HG02870 (cell line): ENCODE data around the gene FCHSD2.
"Not testable (repeated sequence)": the region's sequence is repeated elsewhere in the genome, so short reads cannot be mapped to it uniquely, and the experiment has no call there.

Source experiments
- ATAC-seq: cut with Tn5 transposase; IDR thresholded peaks from one replicate; pipeline ENCODE4 v1.9.1; 2021; ENCODE audit warnings: mild to moderate bottlenecking, moderate library complexity; ENCODE audit not compliant: unreplicated experiment

Gene FCHSD2

GRCh38 chr11:72896431-72896830 lies 245.7 kb downstream of the FCHSD2 start:
- no peak for ATAC-seq

DNA sequence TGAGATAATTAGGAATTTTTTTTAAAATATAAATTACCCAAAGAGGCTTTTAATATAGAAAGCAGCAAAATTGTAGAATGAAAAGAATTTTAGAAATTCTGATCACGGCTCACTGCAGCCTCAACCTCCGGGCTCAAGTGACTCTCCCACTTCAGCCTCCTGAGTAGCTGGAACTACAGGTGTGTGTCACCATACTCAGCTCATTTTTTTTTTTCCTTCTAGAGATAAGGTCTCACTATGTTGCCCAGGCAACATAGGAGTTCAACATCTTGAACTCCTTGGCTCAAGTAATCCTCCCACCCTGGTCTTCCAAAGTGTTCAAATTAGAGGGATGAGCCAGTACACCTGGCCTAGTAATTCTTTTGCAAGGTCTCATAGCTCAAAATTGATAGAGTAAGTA lies 251.2 kb downstream of the FCHSD2 start:
- no peak for ATAC-seq

DNA sequence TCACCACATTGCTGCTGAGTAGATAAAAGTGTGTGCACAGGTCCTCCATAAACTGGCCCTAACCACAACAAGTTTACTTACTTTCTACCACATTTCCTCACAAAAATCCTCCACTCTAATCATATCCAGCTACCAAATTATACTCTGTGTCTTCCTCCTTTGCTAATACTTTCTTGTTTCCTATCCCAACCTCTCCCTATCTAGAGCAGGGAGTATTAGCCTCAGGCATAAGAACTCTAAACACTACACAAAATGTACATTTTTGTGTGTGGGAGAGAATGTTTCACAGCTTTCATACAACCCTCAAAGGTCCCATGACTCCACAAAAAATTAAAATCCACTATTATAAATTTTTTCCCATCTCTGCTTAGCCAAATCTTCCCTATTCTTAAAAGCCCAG lies 255.5 kb downstream of the FCHSD2 start:
- ATAC-seq: no peak

GRCh38 chr11:72885749-72886609 lies 256.1 kb downstream of the FCHSD2 start:
- ATAC-seq: no peak

DNA sequence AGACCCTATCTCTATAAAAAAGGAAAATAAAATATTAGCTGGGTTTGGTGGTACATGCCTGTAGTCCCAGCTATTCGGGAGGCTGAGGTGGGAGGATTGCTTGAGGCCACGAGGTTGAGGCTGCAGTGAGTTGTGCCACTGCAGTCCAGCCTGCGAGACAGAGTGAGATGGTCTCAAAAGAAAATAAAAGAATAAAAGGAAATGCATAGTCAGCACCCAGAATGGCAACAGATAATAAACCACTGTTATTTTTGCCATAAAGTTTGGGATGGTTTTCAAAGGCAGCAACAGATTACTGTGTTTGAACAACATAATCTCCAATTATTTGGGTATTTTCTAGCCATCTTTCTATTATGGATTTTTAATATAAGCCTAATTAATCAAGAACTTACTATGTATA lies 266.0 kb downstream of the FCHSD2 start:
- ATAC-seq: no peak

DNA sequence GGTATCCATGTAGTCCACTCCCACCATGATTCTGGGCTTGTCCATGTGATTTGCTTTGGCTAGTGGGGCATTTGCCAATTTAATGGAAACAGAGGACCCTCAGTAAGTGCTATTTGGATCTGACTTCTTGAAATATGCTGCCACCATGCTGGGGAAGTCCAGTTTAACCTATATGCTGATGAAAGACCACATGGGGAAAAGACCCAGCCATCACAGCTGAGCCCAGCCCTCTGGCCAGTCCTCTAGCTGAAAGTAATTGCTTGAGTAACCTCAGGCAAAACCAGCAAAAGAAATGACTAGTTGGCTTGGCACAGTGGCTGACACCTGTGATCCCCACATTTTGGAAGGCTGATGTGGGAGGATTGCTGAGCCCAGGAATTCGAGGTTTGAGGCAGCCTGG lies 266.4 kb downstream of the FCHSD2 start:
- no peak for ATAC-seq

DNA sequence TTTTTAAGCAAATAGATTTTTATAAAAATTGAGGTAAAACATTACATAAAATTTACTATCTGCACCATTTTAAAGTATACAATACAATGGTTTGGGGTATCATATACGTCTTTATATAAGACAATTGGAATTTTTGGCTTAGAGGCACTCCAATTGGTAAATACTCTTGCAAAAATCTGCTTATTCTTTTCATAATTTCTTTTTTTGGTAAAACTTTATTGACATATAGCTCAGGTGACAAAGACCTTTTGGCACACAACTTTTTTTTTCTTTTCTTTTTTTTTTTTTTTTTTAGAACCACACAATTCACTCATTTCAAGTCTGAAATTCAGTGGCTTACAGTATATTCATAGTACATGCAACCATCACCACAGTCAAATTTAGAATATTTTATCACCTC lies 270.1 kb downstream of the FCHSD2 start:
- ATAC-seq: no peak

GRCh38 chr11:72871119-72871518 lies 271.0 kb downstream of the FCHSD2 start:
- no peak for ATAC-seq

GRCh38 chr11:72869831-72870230 lies 272.3 kb downstream of the FCHSD2 start:
- ATAC-seq: no peak

DNA sequence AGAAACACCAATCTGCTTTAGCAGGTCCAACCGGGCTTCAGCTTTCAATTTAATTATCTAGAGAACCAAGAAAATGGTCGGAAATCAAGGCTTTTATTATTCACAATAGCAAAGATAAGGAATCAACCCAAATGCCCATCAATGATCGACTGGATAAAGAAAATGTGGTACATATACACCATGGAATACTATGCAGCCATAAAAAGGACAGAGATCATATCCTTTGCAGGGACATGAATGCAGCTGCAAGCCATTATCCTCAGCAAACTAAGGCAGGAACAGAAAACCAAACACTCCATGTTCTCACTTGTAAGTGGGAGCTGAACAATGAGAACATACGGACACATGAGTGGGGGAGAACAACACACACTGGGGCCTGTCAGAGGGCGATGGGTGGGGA lies 274.1 kb downstream of the FCHSD2 start:
- ATAC-seq: no peak

DNA sequence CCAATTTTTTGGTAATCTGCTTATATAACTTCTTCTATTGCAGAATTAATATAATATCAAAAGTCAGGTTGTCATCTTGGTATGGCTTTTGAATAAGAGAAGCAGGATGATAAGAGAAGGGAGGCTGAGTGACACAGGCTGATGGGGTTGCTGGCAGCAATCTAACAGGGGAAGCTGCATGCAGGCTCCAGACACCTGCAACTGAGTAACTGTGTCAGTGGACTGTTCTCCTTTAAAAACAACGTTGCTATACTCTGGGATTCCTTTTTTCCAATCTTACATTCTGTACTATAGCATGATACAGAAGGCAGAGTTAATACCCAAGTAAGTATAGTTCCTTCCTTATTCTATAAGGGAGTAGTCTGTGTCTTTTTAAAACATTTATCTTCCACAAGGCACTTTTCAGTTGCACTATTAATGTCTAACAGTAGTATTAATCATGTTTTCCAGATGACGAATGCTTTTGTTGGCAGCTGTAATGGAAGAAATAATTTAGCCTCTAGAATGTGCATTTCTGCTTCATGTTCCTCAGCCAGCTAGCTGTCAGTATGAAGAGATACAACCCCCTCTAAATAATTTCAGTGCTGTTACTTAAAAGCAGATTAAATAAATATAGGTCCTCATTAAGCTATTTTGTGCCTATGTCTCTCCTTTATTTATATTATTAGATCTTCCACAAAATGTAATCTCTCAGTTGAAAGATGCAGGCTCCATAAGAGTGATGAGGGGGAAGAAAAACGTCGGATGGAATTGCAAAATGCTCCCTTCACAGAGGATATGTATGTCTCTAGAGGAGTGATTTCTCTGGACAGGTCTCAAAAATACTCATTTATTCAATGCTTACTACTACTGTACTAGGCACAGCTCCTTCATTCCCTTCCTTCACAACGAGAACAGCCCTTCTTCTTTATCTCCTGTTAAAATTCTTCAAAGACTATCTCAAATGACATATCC lies 277.1 kb downstream of the FCHSD2 start:
- ATAC-seq: no peak

DNA sequence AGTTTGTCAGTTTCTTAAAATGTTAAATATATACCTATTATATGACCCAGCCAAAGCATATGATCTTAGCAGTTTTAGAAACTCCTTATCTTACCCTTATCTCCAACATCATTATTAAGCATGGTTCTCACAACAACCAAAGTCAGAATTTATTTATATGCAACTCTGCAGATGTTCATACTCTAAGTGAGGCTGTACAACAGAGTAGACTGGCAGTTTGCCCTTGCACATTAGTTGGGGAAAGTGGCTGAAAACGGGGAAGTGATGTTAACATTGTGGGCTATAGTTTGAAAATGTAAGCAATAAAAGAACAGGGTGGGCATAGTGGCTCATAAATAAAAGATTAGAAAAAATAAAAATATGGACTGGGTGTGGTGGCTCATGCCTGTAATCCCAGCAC lies 278.2 kb downstream of the FCHSD2 start:
- ATAC-seq: no peak

GRCh38 chr11:72863091-72863490 lies 279.0 kb downstream of the FCHSD2 start:
- no peak for ATAC-seq

DNA sequence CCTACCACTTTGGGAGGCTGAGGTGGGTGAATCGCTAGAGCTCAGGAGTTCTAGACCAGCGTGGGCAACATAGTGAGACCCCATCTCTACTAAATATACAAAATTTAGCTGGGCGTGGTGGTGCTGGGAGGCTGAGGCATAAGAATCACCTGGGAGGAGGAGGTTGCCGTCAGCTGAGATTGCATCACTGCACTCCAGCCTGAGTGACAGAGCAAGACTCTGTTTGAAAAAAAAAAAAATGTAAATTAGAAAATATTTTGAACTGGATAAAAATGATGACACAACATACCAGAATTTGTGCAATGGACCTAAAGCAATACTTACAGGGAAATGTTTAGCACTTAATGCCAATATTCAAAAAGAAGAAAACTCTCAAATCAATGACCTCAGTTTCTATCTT lies 281.5 kb downstream of the FCHSD2 start:
- no peak for ATAC-seq

- ATAC-seq: no peak
Observed at GRCh38 chr11:72860010-72860409, 282.1 kb downstream of the FCHSD2 start.

DNA sequence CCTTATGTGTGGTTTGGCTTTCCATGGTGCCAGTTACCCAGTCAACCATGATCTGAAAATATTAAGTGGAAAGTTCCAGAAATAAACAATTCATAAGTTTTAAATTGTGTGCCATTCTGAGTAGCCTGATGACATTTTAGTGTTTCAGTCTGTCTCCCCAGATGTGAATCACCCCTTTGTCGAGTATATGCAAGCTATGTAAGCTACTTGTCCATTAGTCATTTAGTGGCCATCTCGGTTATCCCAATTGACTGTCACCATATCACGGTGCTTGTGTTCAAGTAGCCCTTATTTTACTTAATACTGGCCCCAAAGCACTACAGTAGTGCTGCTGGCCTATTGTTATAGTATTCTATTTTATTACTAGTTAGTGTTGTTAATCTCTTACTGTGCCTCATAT lies 283.0 kb downstream of the FCHSD2 start:
- no peak for ATAC-seq

- not testable (repeated sequence) for ATAC-seq
Observed at GRCh38 chr11:72858267-72858666, 283.9 kb downstream of the FCHSD2 start.

- no peak for ATAC-seq
Observed at GRCh38 chr11:72856551-72857345, 285.4 kb downstream of the FCHSD2 start.

DNA sequence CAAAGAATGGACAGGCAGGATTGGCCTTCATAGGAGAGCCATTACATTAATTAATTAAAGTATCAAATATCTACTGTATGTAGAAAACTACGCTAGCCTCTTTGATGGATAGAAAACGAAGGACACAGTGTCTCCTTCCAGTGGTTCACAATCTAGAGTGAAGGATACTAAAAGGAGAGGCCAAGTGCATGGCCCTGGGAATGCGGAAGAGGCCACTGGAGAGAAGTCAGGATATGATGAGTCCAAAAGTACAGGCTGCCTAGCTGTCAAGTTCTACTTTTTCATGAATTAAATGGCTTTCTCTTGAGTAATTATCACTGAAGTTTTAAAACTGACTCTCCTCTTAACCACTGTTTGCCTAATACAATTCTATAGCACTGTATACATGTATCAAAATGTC lies 286.1 kb downstream of the FCHSD2 start:
- no peak for ATAC-seq

DNA sequence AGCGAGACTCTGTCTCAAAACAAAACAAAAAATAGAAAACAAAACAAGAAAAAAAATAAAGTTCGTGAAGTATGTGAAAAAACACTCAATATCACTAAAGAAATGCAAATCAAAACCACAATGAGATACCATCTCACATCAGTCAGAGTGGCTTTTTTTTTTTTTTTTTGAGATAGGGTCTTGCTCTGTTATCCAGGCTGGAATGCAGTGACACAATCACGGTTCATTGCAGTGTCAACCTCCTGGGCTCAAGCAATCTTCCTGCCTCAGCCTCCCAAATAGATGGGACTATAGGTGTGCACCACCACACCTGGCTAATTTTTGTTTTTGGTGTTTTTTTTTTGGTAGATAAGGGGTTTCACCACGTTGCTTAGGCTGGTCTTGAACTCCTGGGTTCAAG lies 290.4 kb downstream of the FCHSD2 start:
- no peak for ATAC-seq

GRCh38 chr11:72850832-72851231 lies 291.3 kb downstream of the FCHSD2 start:
- no peak for ATAC-seq
